ENCODE results near the gene OSTF1. TPM values are rescaled to one million over a fixed set of nuclear protein-coding genes. Genes with fewer than 3 reads are reported as not detected.

The OSTF1 gene
- total and polyA plus RNA-seq, 2 experiments from 2014 or later = 15.6 to 24.0 TPM

GRCh38 chr9:75051285-75051684, 37.0 kb upstream of the OSTF1 start (continued):
- TF ChIP-seq ZNF462 (CRISPR knock-in tag; IDR thresholded peaks at IDR 0.05) (no peak), ZNF331 (CRISPR knock-in tag; IDR thresholded peaks at IDR 0.05; ENCODE audit: low read depth) (no peak), EZH2 (IDR thresholded peaks at IDR 0.05; ENCODE audit: low read depth, unreplicated experiment) (no peak), ETS1 (IDR thresholded peaks at IDR 0.05) (no peak), EZH2phosphoT487 (IDR thresholded peaks at IDR 0.05; ENCODE audit: unreplicated experiment) (no peak)

- DNase-seq (ENCODE audit: low spot score) (no peak), ATAC-seq (no peak)
- peaks cover 5% of the 10 kb centered on the region; the same call in 2 of the 3 replicates for H3K36me3 Mint-ChIP-seq (ENCODE audit: low read depth)
- Histone ChIP-seq H4K20me1 (replicated peaks; ENCODE audit: insufficient read depth) (no peaks in the 10 kb centered on the region), H3K79me2 (replicated peaks; ENCODE audit: insufficient read depth) (no peaks in the 10 kb centered on the region), H3K4me3 (no peak overlapping the region), H2AFZ (no peak overlapping the region), H3K9me2 (ENCODE audit: insufficient read depth) (0 out of 2 replicates have a peak, but pooled peaks cover 3% of the 10 kb centered on the region), H3K4me1 (ENCODE audit: insufficient read depth) (no peaks in the 10 kb centered on the region), H3K36me3 (ENCODE audit: insufficient read depth) (no peaks in the 10 kb centered on the region), H3K27me3 (ENCODE audit: insufficient read depth) (no peaks in the 10 kb centered on the region), H3F3A (replicated peaks; ENCODE audit: low read depth) (no peaks in the 10 kb centered on the region), H3K27ac (ENCODE audit: low read depth) (no peak overlapping the region), H3K4me2 (no peak overlapping the region)
- H3K27me3 Mint-ChIP-seq (ENCODE audit: insufficient read depth, low read depth, poor library complexity) = peaks cover 4% of the 10 kb centered on the region
- no peak overlapping the region for H3K27ac Mint-ChIP-seq
- no peak overlapping the region for H3K4me3 Mint-ChIP-seq
- no peaks in the 10 kb centered on the region for H3K4me1 Mint-ChIP-seq
- peaks cover 42% of the 10 kb centered on the region for H3K9me3 Mint-ChIP-seq
- TF ChIP-seq POLR2AphosphoS5 (IDR thresholded peaks at IDR 0.05; ENCODE audit: low read depth) = no peak
- no peak for TF ChIP-seq EZH2 (IDR thresholded peaks at IDR 0.05; ENCODE audit: low read depth, unreplicated experiment)
- no peak for TF ChIP-seq REST (IDR thresholded peaks at IDR 0.05; ENCODE audit: unreplicated experiment)
- no peak for TF ChIP-seq CTCF (conservative IDR thresholded peaks at IDR 0.05; ENCODE audit: low read depth in 2 of 2)
- no peak for TF ChIP-seq EZH2phosphoT487 (IDR thresholded peaks at IDR 0.05; ENCODE audit: unreplicated experiment)
- TF ChIP-seq NANOG (IDR thresholded peaks at IDR 0.05; ENCODE audit: borderline replicate concordance) = no peak
These were observed 34.4 kb upstream of the OSTF1 start for GRCh38 chr9:75053869-75054268.
